HEK293 (cell line): ENCODE results near the gene PROM2.

Experiments used
- CTCF ChIA-PET: fragments of 350-600 bp; formaldehyde crosslinking; extraction: SDS; loops from one replicate; lab custom pipeline; 2021; ENCODE audit warnings: antibody characterized with exemption; lab: Yijun Ruan, JAX
- POLR2A ChIA-PET: fragments of 300-600 bp; formaldehyde crosslinking; extraction: SDS; loops from one replicate; lab custom pipeline; 2020; ENCODE audit warnings: antibody characterized with exemption, inconsistent platforms; lab: Yijun Ruan, JAX
- H3K27ac ChIP-seq: fragments of 200-500 bp; sonication (Bioruptor generic); 2 replicates; pipeline ENCODE4 v1.5.1; 2014; ENCODE audit warnings: low read depth, low read length, control low read depth, inconsistent platforms; ENCODE audit errors: extremely low read depth
- H3K36me3 ChIP-seq, 2 experiments: fragments of 200-500 bp in 1 of 2; sonication (Bioruptor generic) in 1 of 2; 1 replicate in 1 of 2; 2 replicates in 1 of 2; pipeline ENCODE4 v1.5.1; 2014 to 2017; ENCODE audit warnings: inconsistent platforms in 2 of 2, low read length in 2 of 2; ENCODE audit not compliant: control insufficient read depth in 2 of 2, insufficient read depth in 1 of 2
- H3K4me1 ChIP-seq: fragments of 200-500 bp; sonication (Bioruptor generic); 2 replicates; pipeline ENCODE4 v1.5.1; 2014; ENCODE audit warnings: mild to moderate bottlenecking, low read length, inconsistent platforms; ENCODE audit not compliant: control insufficient read depth, insufficient read depth
- H3K4me3 ChIP-seq: 2 replicates; pipeline ENCODE4 v1.5.1; 2011; ENCODE audit warnings: low read depth, mild to moderate bottlenecking, control low read depth, low read length, moderate library complexity
- H3K9me3 ChIP-seq: fragments of 200-500 bp; sonication (Bioruptor generic); 2 replicates; pipeline ENCODE4 v1.5.1; 2014; ENCODE audit warnings: low read depth, low read length, inconsistent platforms; ENCODE audit not compliant: control insufficient read depth, insufficient read depth
- EGR2 ChIP-seq: fragments of 450-650 bp; formaldehyde crosslinking; IDR thresholded peaks from 2 replicates; pipeline ENCODE4 v1.5.1; 2016; ENCODE audit warnings: low read depth, missing biosample characterization, missing genetic modification characterization
- GFI1B ChIP-seq: fragments of 450-650 bp; formaldehyde crosslinking; IDR thresholded peaks from 2 replicates; pipeline ENCODE4 v1.5.1; 2016; ENCODE audit warnings: missing biosample characterization, missing genetic modification characterization
- RBAK ChIP-seq: fragments of 450-650 bp; formaldehyde crosslinking; IDR thresholded peaks from 2 replicates; pipeline ENCODE4 v1.5.1; 2016; ENCODE audit warnings: missing biosample characterization, missing genetic modification characterization
- TCF7L2 ChIP-seq: IDR thresholded peaks from 2 replicates; pipeline ENCODE4 v1.6.1; 2011; ENCODE audit warnings: low read depth, mild to moderate bottlenecking, inconsistent platforms, low read length, moderate library complexity, borderline replicate concordance
- ZBTB20 ChIP-seq: fragments of 450-650 bp; formaldehyde crosslinking; IDR thresholded peaks from 2 replicates; pipeline ENCODE4 v1.5.1; 2016; ENCODE audit warnings: missing biosample characterization, missing genetic modification characterization
- ZNF10 ChIP-seq: fragments of 450-650 bp; formaldehyde crosslinking; IDR thresholded peaks from 2 replicates; pipeline ENCODE4 v1.5.1; 2017; ENCODE audit warnings: missing biosample characterization, missing genetic modification characterization
- ZNF184 ChIP-seq: fragments of 450-650 bp; IDR thresholded peaks from 2 replicates; pipeline ENCODE4 v1.5.1; 2018; ENCODE audit warnings: missing biosample characterization, mild to moderate bottlenecking, missing genetic modification characterization
- ZNF19 ChIP-seq: fragments of 450-650 bp; formaldehyde crosslinking; IDR thresholded peaks from 2 replicates; pipeline ENCODE4; 2016; ENCODE audit warnings: missing biosample characterization, missing genetic modification characterization, low read depth
- ZNF221 ChIP-seq: fragments of 450-650 bp; formaldehyde crosslinking; IDR thresholded peaks from 2 replicates; pipeline ENCODE4 v1.5.1; 2017; ENCODE audit warnings: missing biosample characterization, missing genetic modification characterization, borderline replicate concordance
- ZNF416 ChIP-seq: fragments of 450-650 bp; formaldehyde crosslinking; IDR thresholded peaks from 2 replicates; pipeline ENCODE4 v1.5.1; 2016; ENCODE audit warnings: missing biosample characterization, missing genetic modification characterization
- ZNF510 ChIP-seq: fragments of 450-650 bp; formaldehyde crosslinking; IDR thresholded peaks from 2 replicates; pipeline ENCODE4 v1.5.1; 2018; ENCODE audit warnings: mild to moderate bottlenecking, missing genetic modification characterization, missing biosample characterization; ENCODE audit not compliant: insufficient replicate concordance
- ZNF768 ChIP-seq: fragments of 450-650 bp; formaldehyde crosslinking; IDR thresholded peaks from 2 replicates; pipeline ENCODE4 v1.5.1; 2018; ENCODE audit warnings: missing biosample characterization, mild to moderate bottlenecking, missing genetic modification characterization
- TF ChIP-seq, protein P1 (sequence below): fragments of 450-650 bp; formaldehyde crosslinking; IDR thresholded peaks from 2 replicates; pipeline ENCODE4 v1.5.1; 2017; ENCODE audit warnings: missing biosample characterization, missing genetic modification characterization
- TF ChIP-seq, protein P2 (sequence below): fragments of 450-650 bp; formaldehyde crosslinking; IDR thresholded peaks from 2 replicates; pipeline ENCODE4 v1.5.1; 2016; ENCODE audit warnings: missing biosample characterization, missing genetic modification characterization
- TF ChIP-seq, protein P3 (sequence below): fragments of 450-650 bp; formaldehyde crosslinking; IDR thresholded peaks from 2 replicates; pipeline ENCODE4 v1.5.1; 2016; ENCODE audit warnings: missing biosample characterization, missing genetic modification characterization
- TF ChIP-seq, protein P4 (sequence below): fragments of 450-650 bp; formaldehyde crosslinking; IDR thresholded peaks from 2 replicates; pipeline ENCODE4 v1.5.1; 2016; ENCODE audit warnings: missing biosample characterization, missing genetic modification characterization

Gene PROM2

DNA sequence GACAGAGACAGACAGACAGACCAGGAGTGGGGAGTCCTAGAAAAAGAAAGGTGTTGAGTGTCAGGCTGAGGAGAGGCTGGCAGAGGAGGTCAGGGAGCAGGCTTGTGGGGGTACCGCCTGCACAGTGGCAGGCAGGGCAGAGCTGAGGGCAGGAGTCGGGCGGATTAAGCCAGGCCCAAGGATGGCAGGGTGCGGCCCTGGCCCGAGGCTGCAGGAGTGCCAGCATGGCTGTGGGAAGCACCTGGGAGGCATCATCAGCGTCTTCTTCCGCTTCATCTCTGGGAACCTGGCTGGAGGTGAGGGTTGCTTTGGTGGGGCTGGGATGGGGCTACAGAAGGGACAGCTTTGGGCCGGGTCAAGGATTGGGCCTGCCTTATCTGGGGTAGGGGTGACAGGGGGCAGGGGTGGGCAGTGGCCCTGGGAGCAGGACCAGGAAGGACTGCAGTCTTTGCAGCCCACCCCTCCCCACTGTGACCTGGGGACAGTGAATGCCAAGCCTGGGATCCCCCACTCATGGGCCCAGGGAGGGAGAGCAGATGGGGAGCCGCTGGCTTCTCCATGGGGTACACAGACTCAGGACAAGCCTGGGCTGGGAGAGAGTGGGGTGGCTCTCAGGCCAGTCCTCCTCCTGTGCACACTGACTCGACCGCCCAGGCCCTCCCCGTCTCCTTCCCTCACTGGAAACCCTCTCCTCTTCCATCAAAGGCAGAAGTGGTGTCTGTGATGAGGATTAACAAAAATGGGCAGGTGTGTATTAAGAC is 43.6 kb downstream of the PROM2 start:
- POLR2A ChIA-PET: no interaction called here
- CTCF ChIA-PET: interaction anchor here (0.7 to 5.2 kb wide), 3 partner anchors 10 to 87 kb away, joined by 3 to 27 read pairs (median 4); no protein-coding TSS in a partner anchor
- Histone ChIP-seq H3K9me3 (no peaks in the 10 kb centered on the region), H3K27ac (no peak overlapping the region), H3K36me3 (no peaks in the 10 kb centered on the region), H3K4me3 (no peak overlapping the region), H3K4me1 (no peaks in the 10 kb centered on the region)
- TF ChIP-seq ZNF10 (tag by site-specific recombination): no peak
- no peak for TF ChIP-seq ZNF510 (tag by site-specific recombination)
- TF ChIP-seq, protein P1, sequence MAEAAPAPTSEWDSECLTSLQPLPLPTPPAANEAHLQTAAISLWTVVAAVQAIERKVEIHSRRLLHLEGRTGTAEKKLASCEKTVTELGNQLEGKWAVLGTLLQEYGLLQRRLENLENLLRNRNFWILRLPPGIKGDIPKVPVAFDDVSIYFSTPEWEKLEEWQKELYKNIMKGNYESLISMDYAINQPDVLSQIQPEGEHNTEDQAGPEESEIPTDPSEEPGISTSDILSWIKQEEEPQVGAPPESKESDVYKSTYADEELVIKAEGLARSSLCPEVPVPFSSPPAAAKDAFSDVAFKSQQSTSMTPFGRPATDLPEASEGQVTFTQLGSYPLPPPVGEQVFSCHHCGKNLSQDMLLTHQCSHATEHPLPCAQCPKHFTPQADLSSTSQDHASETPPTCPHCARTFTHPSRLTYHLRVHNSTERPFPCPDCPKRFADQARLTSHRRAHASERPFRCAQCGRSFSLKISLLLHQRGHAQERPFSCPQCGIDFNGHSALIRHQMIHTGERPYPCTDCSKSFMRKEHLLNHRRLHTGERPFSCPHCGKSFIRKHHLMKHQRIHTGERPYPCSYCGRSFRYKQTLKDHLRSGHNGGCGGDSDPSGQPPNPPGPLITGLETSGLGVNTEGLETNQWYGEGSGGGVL (tag by site-specific recombination): no peak
- no peak for TF ChIP-seq ZNF416 (tag by site-specific recombination)
- TF ChIP-seq RBAK (tag by site-specific recombination): no peak
- TF ChIP-seq ZNF184: no peak
- no peak for TF ChIP-seq ZNF221 (tag by site-specific recombination)
- TF ChIP-seq TCF7L2: no peak
- TF ChIP-seq EGR2: no peak
- TF ChIP-seq, protein P2, sequence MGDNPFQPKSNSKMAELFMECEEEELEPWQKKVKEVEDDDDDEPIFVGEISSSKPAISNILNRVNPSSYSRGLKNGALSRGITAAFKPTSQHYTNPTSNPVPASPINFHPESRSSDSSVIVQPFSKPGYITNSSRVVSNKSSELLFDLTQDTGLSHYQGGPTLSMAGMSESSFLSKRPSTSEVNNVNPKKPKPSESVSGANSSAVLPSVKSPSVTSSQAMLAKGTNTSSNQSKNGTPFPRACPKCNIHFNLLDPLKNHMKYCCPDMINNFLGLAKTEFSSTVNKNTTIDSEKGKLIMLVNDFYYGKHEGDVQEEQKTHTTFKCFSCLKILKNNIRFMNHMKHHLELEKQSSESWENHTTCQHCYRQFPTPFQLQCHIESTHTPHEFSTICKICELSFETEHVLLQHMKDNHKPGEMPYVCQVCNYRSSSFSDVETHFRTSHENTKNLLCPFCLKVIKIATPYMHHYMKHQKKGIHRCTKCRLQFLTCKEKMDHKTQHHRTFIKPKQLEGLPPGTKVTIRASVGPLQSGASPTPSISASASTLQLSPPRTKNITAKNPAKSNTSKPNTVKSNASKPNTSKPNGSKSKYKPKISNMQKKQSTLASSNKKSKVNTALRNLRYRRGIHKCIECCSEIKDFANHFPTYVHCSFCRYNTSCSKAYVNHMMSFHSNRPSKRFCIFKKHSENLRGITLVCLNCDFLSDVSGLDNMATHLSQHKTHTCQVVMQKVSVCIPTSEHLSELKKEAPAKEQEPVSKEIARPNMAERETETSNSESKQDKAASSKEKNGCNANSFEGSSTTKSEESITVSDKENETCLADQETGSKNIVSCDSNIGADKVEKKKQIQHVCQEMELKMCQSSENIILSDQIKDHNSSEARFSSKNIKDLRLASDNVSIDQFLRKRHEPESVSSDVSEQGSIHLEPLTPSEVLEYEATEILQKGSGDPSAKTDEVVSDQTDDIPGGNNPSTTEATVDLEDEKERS: no peak
- TF ChIP-seq ZNF768 (tag by site-specific recombination): no peak
- no peak for TF ChIP-seq GFI1B (tag by site-specific recombination)
- no peak for TF ChIP-seq ZNF19 (tag by site-specific recombination)
- TF ChIP-seq ZBTB20: no peak
- TF ChIP-seq, protein P3, sequence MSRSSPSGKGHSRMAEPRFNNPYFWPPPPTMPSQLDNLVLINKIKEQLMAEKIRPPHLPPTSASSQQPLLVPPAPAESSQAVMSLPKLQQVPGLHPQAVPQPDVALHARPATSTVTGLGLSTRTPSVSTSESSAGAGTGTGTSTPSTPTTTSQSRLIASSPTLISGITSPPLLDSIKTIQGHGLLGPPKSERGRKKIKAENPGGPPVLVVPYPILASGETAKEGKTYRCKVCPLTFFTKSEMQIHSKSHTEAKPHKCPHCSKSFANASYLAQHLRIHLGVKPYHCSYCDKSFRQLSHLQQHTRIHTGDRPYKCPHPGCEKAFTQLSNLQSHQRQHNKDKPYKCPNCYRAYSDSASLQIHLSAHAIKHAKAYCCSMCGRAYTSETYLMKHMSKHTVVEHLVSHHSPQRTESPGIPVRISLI (tag by site-specific recombination): no peak
- TF ChIP-seq, protein P4, sequence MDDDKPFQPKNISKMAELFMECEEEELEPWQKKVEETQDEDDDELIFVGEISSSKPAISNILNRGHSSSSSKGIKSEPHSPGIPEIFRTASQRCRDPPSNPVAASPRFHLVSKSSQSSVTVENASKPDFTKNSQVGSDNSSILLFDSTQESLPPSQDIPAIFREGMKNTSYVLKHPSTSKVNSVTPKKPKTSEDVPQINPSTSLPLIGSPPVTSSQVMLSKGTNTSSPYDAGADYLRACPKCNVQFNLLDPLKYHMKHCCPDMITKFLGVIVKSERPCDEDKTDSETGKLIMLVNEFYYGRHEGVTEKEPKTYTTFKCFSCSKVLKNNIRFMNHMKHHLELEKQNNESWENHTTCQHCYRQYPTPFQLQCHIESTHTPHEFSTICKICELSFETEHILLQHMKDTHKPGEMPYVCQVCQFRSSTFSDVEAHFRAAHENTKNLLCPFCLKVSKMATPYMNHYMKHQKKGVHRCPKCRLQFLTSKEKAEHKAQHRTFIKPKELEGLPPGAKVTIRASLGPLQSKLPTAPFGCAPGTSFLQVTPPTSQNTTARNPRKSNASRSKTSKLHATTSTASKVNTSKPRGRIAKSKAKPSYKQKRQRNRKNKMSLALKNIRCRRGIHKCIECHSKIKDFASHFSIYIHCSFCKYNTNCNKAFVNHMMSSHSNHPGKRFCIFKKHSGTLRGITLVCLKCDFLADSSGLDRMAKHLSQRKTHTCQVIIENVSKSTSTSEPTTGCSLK (tag by site-specific recombination): no peak
